Measurements from ENCODE around the gene FDX1. TPM values are rescaled to one million over a fixed set of nuclear protein-coding genes. Genes with fewer than 3 reads are reported as not detected.
"Not testable (repeated sequence)": the region's sequence is repeated elsewhere in the genome, so short reads cannot be mapped to it uniquely, and the experiment has no call there.

Gene FDX1
- 13.0 and 13.1 TPM in 2 replicates for total RNA-seq

GRCh38 chr11:110429731-110430266, at the start of gene FDX1:
FDX1 (plus strand) TSS chr11:110429948; CDS start chr11:110430121, 173 bp downstream.
- Mint-ChIP-seq H3K4me3 (ENCODE audit: low read depth) (peak within 1 kb of the TSS; percentile 98), H3K4me1 (ENCODE audit: low read depth) (peaks cover 41% of the 10 kb centered on the region), H3K9me3 (no peaks in the 10 kb centered on the region), H3K36me3 (ENCODE audit: low read depth) (peaks cover 5% of the 10 kb centered on the region), H3K27me3 (ENCODE audit: low read depth) (no peaks in the 10 kb centered on the region), H3K27ac (peak within 1 kb of the TSS; percentile 94)
- DNase-seq (ENCODE audit: low spot score), result peak; percentile 78
- intact Hi-C loops (cut with micrococcal nuclease), result loop anchor here (1.0 to 5.0 kb wide), 5 partner anchors 24 to 483 kb away; partner anchors contain the start of genes RDX and ZC3H12C

GRCh38 chr11:110380836-110381622, 48.7 kb upstream of the FDX1 start:
- no peak overlapping the region for H3K4me3 Mint-ChIP-seq (ENCODE audit: low read depth)
- peaks cover 4% of the 10 kb centered on the region for H3K36me3 Mint-ChIP-seq (ENCODE audit: low read depth)
- no peak for DNase-seq (ENCODE audit: low spot score)
- intact Hi-C loops (cut with micrococcal nuclease), result no loop called here
- peaks cover 8% of the 10 kb centered on the region for H3K27me3 Mint-ChIP-seq (ENCODE audit: low read depth)
- no peak overlapping the region for H3K27ac Mint-ChIP-seq
- peaks cover 6% of the 10 kb centered on the region for H3K9me3 Mint-ChIP-seq
- peaks cover 6% of the 10 kb centered on the region for H3K4me1 Mint-ChIP-seq (ENCODE audit: low read depth)

GRCh38 chr11:110388231-110388630, 41.5 kb upstream of the FDX1 start:
- Mint-ChIP-seq H3K27me3 (ENCODE audit: low read depth) (peaks cover 14% of the 10 kb centered on the region), H3K9me3 (peaks cover 13% of the 10 kb centered on the region), H3K36me3 (ENCODE audit: low read depth) (peaks cover 10% of the 10 kb centered on the region)
- H3K4me3 Mint-ChIP-seq (ENCODE audit: low read depth); DNase-seq (ENCODE audit: low spot score); H3K4me1 Mint-ChIP-seq (ENCODE audit: low read depth); H3K27ac Mint-ChIP-seq; intact Hi-C loops (cut with micrococcal nuclease): not testable (repeated sequence)

GRCh38 chr11:110389965-110390364, 39.8 kb upstream of the FDX1 start:
- no peak for DNase-seq (ENCODE audit: low spot score)
- H3K27me3 Mint-ChIP-seq (ENCODE audit: low read depth), result peaks cover 20% of the 10 kb centered on the region
- peaks cover 10% of the 10 kb centered on the region for H3K36me3 Mint-ChIP-seq (ENCODE audit: low read depth)
- H3K4me3 Mint-ChIP-seq (ENCODE audit: low read depth), result no peak overlapping the region
- no peak overlapping the region for H3K27ac Mint-ChIP-seq
- intact Hi-C loops (cut with micrococcal nuclease), result no loop called here
- H3K9me3 Mint-ChIP-seq, result peaks cover 13% of the 10 kb centered on the region
- no peaks in the 10 kb centered on the region for H3K4me1 Mint-ChIP-seq (ENCODE audit: low read depth)

- Mint-ChIP-seq H3K36me3 (ENCODE audit: low read depth) (peaks cover 5% of the 10 kb centered on the region), H3K9me3 (peaks cover 5% of the 10 kb centered on the region), H3K4me1 (ENCODE audit: low read depth) (no peaks in the 10 kb centered on the region), H3K27me3 (ENCODE audit: low read depth) (peaks cover 14% of the 10 kb centered on the region), H3K4me3 (ENCODE audit: low read depth) (no peak overlapping the region), H3K27ac (no peak overlapping the region)
- intact Hi-C loops (cut with micrococcal nuclease), result no loop called here
- no peak for DNase-seq (ENCODE audit: low spot score)
Measured at GRCh38 chr11:110392056-110392455, 37.7 kb upstream of the FDX1 start.

GRCh38 chr11:110397668-110398286, 32.0 kb upstream of the FDX1 start:
- H3K36me3 Mint-ChIP-seq (ENCODE audit: low read depth); H3K27me3 Mint-ChIP-seq (ENCODE audit: low read depth); H3K4me1 Mint-ChIP-seq (ENCODE audit: low read depth); H3K4me3 Mint-ChIP-seq (ENCODE audit: low read depth); H3K9me3 Mint-ChIP-seq; intact Hi-C loops (cut with micrococcal nuclease); DNase-seq (ENCODE audit: low spot score); H3K27ac Mint-ChIP-seq: not testable (repeated sequence)

- H3K36me3 Mint-ChIP-seq (ENCODE audit: low read depth); H3K27me3 Mint-ChIP-seq (ENCODE audit: low read depth); intact Hi-C loops (cut with micrococcal nuclease); H3K27ac Mint-ChIP-seq; H3K4me1 Mint-ChIP-seq (ENCODE audit: low read depth); H3K4me3 Mint-ChIP-seq (ENCODE audit: low read depth); DNase-seq (ENCODE audit: low spot score): not testable (repeated sequence)
- H3K9me3 Mint-ChIP-seq, result peaks cover 17% of the 10 kb centered on the region
Measured at GRCh38 chr11:110403585-110403984, 26.2 kb upstream of the FDX1 start.

- peaks cover 17% of the 10 kb centered on the region for H3K9me3 Mint-ChIP-seq
- H3K27me3 Mint-ChIP-seq (ENCODE audit: low read depth); H3K4me1 Mint-ChIP-seq (ENCODE audit: low read depth); H3K36me3 Mint-ChIP-seq (ENCODE audit: low read depth); DNase-seq (ENCODE audit: low spot score); H3K4me3 Mint-ChIP-seq (ENCODE audit: low read depth); H3K27ac Mint-ChIP-seq; intact Hi-C loops (cut with micrococcal nuclease): not testable (repeated sequence)
Measured at GRCh38 chr11:110405636-110406035, 24.1 kb upstream of the FDX1 start.

GRCh38 chr11:110407315-110407714, 22.4 kb upstream of the FDX1 start:
- no peak for DNase-seq (ENCODE audit: low spot score)
- intact Hi-C loops (cut with micrococcal nuclease), result no loop called here
- peaks cover 17% of the 10 kb centered on the region for H3K9me3 Mint-ChIP-seq
- peaks cover 9% of the 10 kb centered on the region for H3K27me3 Mint-ChIP-seq (ENCODE audit: low read depth)
- H3K27ac Mint-ChIP-seq, result no peak overlapping the region
- no peaks in the 10 kb centered on the region for H3K4me1 Mint-ChIP-seq (ENCODE audit: low read depth)
- no peak overlapping the region for H3K4me3 Mint-ChIP-seq (ENCODE audit: low read depth)
- no peaks in the 10 kb centered on the region for H3K36me3 Mint-ChIP-seq (ENCODE audit: low read depth)

- Mint-ChIP-seq H3K4me1 (ENCODE audit: low read depth) (no peaks in the 10 kb centered on the region), H3K27me3 (ENCODE audit: low read depth) (peaks cover 9% of the 10 kb centered on the region), H3K9me3 (peaks cover 17% of the 10 kb centered on the region), H3K36me3 (ENCODE audit: low read depth) (no peaks in the 10 kb centered on the region), H3K27ac (no peak overlapping the region), H3K4me3 (ENCODE audit: low read depth) (no peak overlapping the region)
- intact Hi-C loops (cut with micrococcal nuclease), result no loop called here
- no peak for DNase-seq (ENCODE audit: low spot score)
Measured at GRCh38 chr11:110409174-110409573, 20.6 kb upstream of the FDX1 start.

- Mint-ChIP-seq H3K27me3 (ENCODE audit: low read depth) (peaks cover 9% of the 10 kb centered on the region), H3K4me3 (ENCODE audit: low read depth) (no peak overlapping the region), H3K4me1 (ENCODE audit: low read depth) (no peaks in the 10 kb centered on the region), H3K36me3 (ENCODE audit: low read depth) (no peaks in the 10 kb centered on the region), H3K9me3 (peaks cover 11% of the 10 kb centered on the region), H3K27ac (no peak overlapping the region)
- no peak for DNase-seq (ENCODE audit: low spot score)
- intact Hi-C loops (cut with micrococcal nuclease), result no loop called here
Measured at GRCh38 chr11:110410651-110411050, 19.1 kb upstream of the FDX1 start.

GRCh38 chr11:110415081-110415480, 14.7 kb upstream of the FDX1 start:
- no peaks in the 10 kb centered on the region for H3K36me3 Mint-ChIP-seq (ENCODE audit: low read depth)
- H3K27ac Mint-ChIP-seq, result no peak overlapping the region
- H3K27me3 Mint-ChIP-seq (ENCODE audit: low read depth), result no peaks in the 10 kb centered on the region
- intact Hi-C loops (cut with micrococcal nuclease), result no loop called here
- no peaks in the 10 kb centered on the region for H3K4me1 Mint-ChIP-seq (ENCODE audit: low read depth)
- no peak for DNase-seq (ENCODE audit: low spot score)
- H3K9me3 Mint-ChIP-seq, result no peaks in the 10 kb centered on the region
- no peak overlapping the region for H3K4me3 Mint-ChIP-seq (ENCODE audit: low read depth)

- H3K4me3 Mint-ChIP-seq (ENCODE audit: low read depth); H3K27me3 Mint-ChIP-seq (ENCODE audit: low read depth); H3K27ac Mint-ChIP-seq; intact Hi-C loops (cut with micrococcal nuclease); DNase-seq (ENCODE audit: low spot score); H3K36me3 Mint-ChIP-seq (ENCODE audit: low read depth); H3K4me1 Mint-ChIP-seq (ENCODE audit: low read depth): not testable (repeated sequence)
- peaks cover 12% of the 10 kb centered on the region for H3K9me3 Mint-ChIP-seq
Measured at GRCh38 chr11:110421658-110422057, 8.1 kb upstream of the FDX1 start.

All from activated T-helper 2 cell treated with anti-CD3 and anti-CD28 coated beads, Interferon-gamma antibody, Interleukin-2, Interleukin-4, amounts not matched to agents 10 μg/mL and 5 μg/mL and 100 μg/mL, durations not matched to agents 14 hours and 24 hours and 36 hours (primary cell).